SK-N-MC (cell line): ENCODE data around the gene KRTAP10-4.

ENCODE experiments used
- DNase-seq: peaks from one replicate; pipeline ENCODE4 v3.0.0-alpha.2; 2011; ENCODE audit warnings: low read depth, low spot score
- H3K27ac ChIP-seq: fragments of 200-600 bp; sonication (generic); 2 replicates; pipeline ENCODE4 v1.5.1; 2016; ENCODE audit warnings: mixed run types
- H3K36me3 ChIP-seq: fragments of 200-600 bp; sonication (generic); 2 replicates; pipeline ENCODE4 v1.6.1; 2017; ENCODE audit warnings: antibody characterized with exemption, low read length, mixed read lengths; ENCODE audit not compliant: insufficient read depth
- H3K4me3 ChIP-seq: fragments of 200-600 bp; sonication (generic); 2 replicates; pipeline ENCODE4 v1.5.1; 2016
- H3K9ac ChIP-seq: fragments of 200-600 bp; sonication (generic); 2 replicates; pipeline ENCODE4 v1.8.0; 2017; ENCODE audit warnings: mixed run types, mixed read lengths; ENCODE audit not compliant: insufficient read length
- H3K9me3 ChIP-seq: fragments of 200-600 bp; sonication (generic); 2 replicates; pipeline ENCODE4 v1.6.1; 2017; ENCODE audit warnings: low read depth, mild to moderate bottlenecking, antibody characterized with exemption, low read length, moderate library complexity, mixed read lengths
- EZH2 ChIP-seq: fragments of 200-600 bp; sonication (generic); IDR thresholded peaks from one replicate; pipeline ENCODE4 v1.6.1; 2017; ENCODE audit warnings: antibody characterized with exemption
- FOXP2 ChIP-seq: optimal IDR thresholded peaks from 2 replicates; pipeline ENCODE3; 2011; ENCODE audit warnings: mild to moderate bottlenecking, moderate library complexity; ENCODE audit not compliant: insufficient read depth; ENCODE audit errors: extremely low read length, control extremely low read depth
- POLR2AphosphoS5 ChIP-seq: IDR thresholded peaks from 2 replicates; pipeline ENCODE4 v1.6.1; 2012; ENCODE audit warnings: mild to moderate bottlenecking, low read depth, low read length, borderline replicate concordance

The KRTAP10-4 gene

GRCh38 chr21:44528634-44528995 lies 44.9 kb upstream of the KRTAP10-4 start:
- Histone ChIP-seq H3K36me3 (peaks cover 48% of the 10 kb centered on the region), H3K27ac (no peak overlapping the region), H3K4me3 (no peak overlapping the region), H3K9me3 (no peaks in the 10 kb centered on the region), H3K9ac (no peak overlapping the region)
- no peak for DNase-seq
- TF ChIP-seq POLR2AphosphoS5 (no peak), FOXP2 (no peak), EZH2 (no peak)

- TF ChIP-seq EZH2 (no peak), FOXP2 (no peak), POLR2AphosphoS5 (no peak)
- H3K9me3 ChIP-seq = no peaks in the 10 kb centered on the region
- DNase-seq = no peak
- H3K27ac ChIP-seq = no peak overlapping the region
- H3K9ac ChIP-seq = no peak overlapping the region
- no peak overlapping the region for H3K4me3 ChIP-seq
- peaks cover 44% of the 10 kb centered on the region for H3K36me3 ChIP-seq
These were observed 44.5 kb upstream of the KRTAP10-4 start for GRCh38 chr21:44529011-44529421.

GRCh38 chr21:44529503-44530125 lies 43.9 kb upstream of the KRTAP10-4 start:
- Histone ChIP-seq H3K4me3 (no peak overlapping the region), H3K27ac (no peak overlapping the region), H3K9me3 (no peaks in the 10 kb centered on the region), H3K36me3 (peaks cover 42% of the 10 kb centered on the region), H3K9ac (no peak overlapping the region)
- DNase-seq = no peak
- TF ChIP-seq POLR2AphosphoS5 (no peak), FOXP2 (no peak), EZH2 (no peak)

GRCh38 chr21:44530221-44530902 lies 43.2 kb upstream of the KRTAP10-4 start:
- peaks cover 37% of the 10 kb centered on the region for H3K36me3 ChIP-seq
- H3K27ac ChIP-seq = no peak overlapping the region
- no peak for TF ChIP-seq POLR2AphosphoS5
- TF ChIP-seq EZH2 = no peak
- TF ChIP-seq FOXP2 = no peak
- H3K9me3 ChIP-seq = no peaks in the 10 kb centered on the region
- H3K9ac ChIP-seq = no peak overlapping the region
- DNase-seq = no peak
- no peak overlapping the region for H3K4me3 ChIP-seq

- H3K27ac ChIP-seq = no peak overlapping the region
- H3K9ac ChIP-seq = no peak overlapping the region
- no peak for DNase-seq
- no peak overlapping the region for H3K4me3 ChIP-seq
- TF ChIP-seq POLR2AphosphoS5 (no peak), EZH2 (no peak), FOXP2 (no peak)
- no peaks in the 10 kb centered on the region for H3K9me3 ChIP-seq
- peaks cover 30% of the 10 kb centered on the region; the same call in 1 of the 2 replicates for H3K36me3 ChIP-seq
These were observed 42.5 kb upstream of the KRTAP10-4 start for GRCh38 chr21:44530903-44531605.

GRCh38 chr21:44531606-44532564 lies 41.6 kb upstream of the KRTAP10-4 start:
- Histone ChIP-seq H3K36me3 (peaks cover 22% of the 10 kb centered on the region; the same call in 1 of the 2 replicates), H3K9ac (no peak overlapping the region), H3K9me3 (no peaks in the 10 kb centered on the region), H3K27ac (no peak overlapping the region), H3K4me3 (no peak overlapping the region)
- TF ChIP-seq POLR2AphosphoS5 (no peak), EZH2 (no peak), FOXP2 (no peak)
- no peak for DNase-seq

- no peak for DNase-seq
- no peak for TF ChIP-seq EZH2
- no peak for TF ChIP-seq FOXP2
- no peak for TF ChIP-seq POLR2AphosphoS5
These were observed 40.8 kb upstream of the KRTAP10-4 start for GRCh38 chr21:44532712-44533111.

More at GRCh38 chr21:44532712-44533111, 40.8 kb upstream of the KRTAP10-4 start:
- Histone ChIP-seq H3K36me3 (peaks cover 16% of the 10 kb centered on the region; the same call in 1 of the 2 replicates), H3K4me3 (no peak overlapping the region), H3K9ac (no peak overlapping the region), H3K27ac (no peak overlapping the region), H3K9me3 (no peaks in the 10 kb centered on the region)
